GM10847 (cell line): ENCODE data around the gene ITPRIPL1.

Source experiments
- POLR2A ChIP-seq: IDR thresholded peaks from 2 replicates; pipeline ENCODE4 v1.6.1; 2011; ENCODE audit not compliant: insufficient read length; ENCODE audit errors: extremely low read depth

The ITPRIPL1 gene

DNA sequence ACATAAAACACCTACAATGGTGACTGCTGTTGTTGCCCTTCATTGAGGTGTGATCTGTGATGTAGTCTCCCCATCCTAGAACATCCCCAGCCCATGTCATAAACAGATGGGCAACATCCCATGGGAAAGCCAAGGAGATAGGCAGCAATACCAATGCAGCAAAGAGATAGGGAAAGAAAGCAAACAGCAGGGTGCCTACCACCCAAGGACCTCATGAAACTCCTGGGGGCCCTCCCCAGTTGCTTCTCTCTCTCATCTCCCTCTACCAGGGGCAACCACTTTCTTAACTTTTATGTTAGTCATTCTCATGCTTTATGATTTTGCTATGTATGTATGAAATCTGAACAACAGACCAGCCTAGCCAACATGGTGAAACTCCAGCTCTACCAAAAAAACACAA, 8.1 kb upstream of the ITPRIPL1 start:
- no peak for TF ChIP-seq POLR2A

- TF ChIP-seq POLR2A = no peak
These were observed 7.5 kb upstream of the ITPRIPL1 start for GRCh38 chr2:96317584-96317997.

DNA sequence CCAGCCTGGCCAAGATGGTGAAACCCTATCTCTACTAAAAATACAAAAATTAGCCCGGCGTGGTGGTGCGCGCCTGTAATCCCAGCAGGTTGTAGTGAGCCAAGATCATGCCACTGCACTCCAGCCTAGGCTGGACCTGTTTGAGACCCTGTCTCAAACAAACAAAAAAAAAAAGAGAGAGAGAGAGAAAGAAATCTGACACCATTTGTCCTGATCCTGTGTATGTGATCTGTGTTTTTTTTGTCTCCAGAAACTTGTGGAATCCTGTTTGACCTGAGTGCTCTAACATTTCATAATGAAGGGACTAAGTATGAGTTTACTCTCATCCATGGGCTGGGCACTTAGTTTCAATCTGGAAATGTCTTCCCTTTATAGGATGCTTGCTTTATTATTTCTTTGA, 6.4 kb upstream of the ITPRIPL1 start:
- no peak for TF ChIP-seq POLR2A

- no peak for TF ChIP-seq POLR2A
These were observed 5.7 kb upstream of the ITPRIPL1 start for GRCh38 chr2:96319396-96319795.

GRCh38 chr2:96320326-96320725, 4.8 kb upstream of the ITPRIPL1 start:
- no peak for TF ChIP-seq POLR2A

GRCh38 chr2:96320728-96321622, 4.1 kb upstream of the ITPRIPL1 start:
- TF ChIP-seq POLR2A = no peak

DNA sequence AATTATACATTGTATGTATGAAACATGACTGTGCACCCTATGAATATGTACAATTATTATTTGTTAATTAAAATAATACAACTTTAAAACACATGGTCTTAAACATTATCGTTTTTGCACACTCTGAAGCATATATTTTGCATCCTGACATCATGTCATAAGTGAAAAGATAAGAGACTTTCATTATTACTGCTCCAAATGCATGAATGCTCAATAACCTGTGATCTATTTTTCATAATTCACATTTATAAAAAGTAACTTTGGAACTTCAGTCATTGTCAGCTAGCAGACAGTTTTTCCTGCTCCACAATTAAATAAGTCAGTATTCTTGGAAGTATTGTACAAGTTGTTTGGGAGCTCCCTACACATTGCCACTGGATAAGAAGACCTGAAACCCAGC, 1.3 kb upstream of the ITPRIPL1 start:
- no peak for TF ChIP-seq POLR2A

- no peak for TF ChIP-seq POLR2A
These were observed 436 bp upstream of the ITPRIPL1 start for GRCh38 chr2:96324721-96325040.

DNA sequence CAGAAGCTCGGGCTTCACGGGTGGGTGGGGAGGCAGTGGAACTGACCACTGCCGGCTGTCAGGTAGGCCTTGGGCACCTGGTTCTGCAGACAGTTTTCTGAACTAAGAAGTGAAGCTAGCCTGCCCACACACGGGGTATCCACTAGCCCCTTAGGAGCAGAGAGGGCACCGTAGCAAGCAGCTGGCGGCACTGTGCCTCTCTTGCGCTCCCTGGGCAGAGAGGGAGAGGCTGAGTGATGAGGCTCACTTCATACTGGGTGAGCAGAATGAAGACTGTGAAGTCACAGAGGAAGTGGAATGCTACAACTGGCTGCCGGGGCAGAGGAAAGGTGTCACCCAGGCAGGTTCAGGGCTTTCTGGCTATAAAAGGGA, 753 bp downstream of the ITPRIPL1 start:
- TF ChIP-seq POLR2A = peak; percentile 37

DNA sequence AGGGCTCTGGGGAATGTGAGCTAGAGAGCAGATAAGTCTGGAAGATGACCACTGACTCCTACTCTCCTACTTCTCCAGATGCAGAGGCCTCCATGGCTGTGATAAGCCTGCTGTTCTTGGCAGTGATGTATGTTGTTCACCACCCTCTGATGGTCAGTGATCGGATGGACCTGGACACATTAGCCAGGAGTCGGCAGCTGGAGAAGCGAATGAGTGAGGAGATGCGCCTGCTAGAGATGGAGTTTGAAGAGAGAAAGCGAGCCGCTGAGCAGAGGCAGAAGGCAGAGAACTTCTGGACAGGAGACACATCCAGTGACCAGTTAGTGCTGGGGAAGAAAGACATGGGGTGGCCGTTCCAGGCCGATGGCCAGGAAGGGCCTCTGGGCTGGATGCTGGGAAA, 1.4 kb downstream of the ITPRIPL1 start:
- TF ChIP-seq POLR2A = no peak

- no peak for TF ChIP-seq POLR2A
These were observed 2.1 kb downstream of the ITPRIPL1 start for GRCh38 chr2:96326990-96327820.

GRCh38 chr2:96329456-96329855, 4.3 kb downstream of the ITPRIPL1 start:
- TF ChIP-seq POLR2A = no peak

GRCh38 chr2:96329874-96330273, 4.8 kb downstream of the ITPRIPL1 start:
- TF ChIP-seq POLR2A = no peak

DNA sequence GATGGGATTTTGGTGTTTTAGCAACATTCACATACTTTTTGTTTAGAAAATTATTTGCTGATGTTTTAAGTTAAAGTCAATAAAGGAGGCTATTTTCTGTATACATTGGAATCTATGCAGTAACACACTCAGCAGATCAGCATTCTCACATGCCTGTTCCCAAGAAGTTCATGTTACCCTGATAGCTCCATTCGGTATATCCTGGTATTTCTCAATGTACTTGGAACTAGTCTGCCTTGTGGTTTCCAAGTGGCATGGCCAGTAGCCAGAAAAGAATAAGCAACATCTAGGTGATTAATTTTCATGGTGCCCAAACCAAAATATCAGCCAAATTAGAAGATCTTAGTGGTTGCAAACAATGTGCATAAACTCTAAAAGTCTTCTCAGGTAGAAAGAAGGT, 5.3 kb downstream of the ITPRIPL1 start:
- TF ChIP-seq POLR2A = no peak

DNA sequence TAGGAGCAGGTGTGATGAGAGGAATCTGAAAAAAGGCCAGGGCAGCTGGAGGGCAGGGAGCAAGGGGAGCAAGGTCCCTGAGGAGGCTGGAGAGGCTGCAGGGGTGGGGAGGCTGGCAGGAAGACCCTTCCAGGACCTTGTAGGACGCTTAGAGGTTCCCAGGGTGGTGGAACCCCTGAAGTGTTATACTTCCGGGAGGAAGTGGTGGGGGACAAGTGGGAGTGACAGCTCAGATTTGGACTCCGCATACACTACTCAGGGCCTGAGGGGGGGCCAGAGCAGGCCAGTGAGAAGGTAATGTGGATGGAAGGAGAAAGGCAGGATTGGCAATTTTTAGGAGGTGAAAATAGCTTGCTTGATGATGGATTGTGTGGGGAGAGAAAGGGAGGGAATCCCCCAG, 8.6 kb downstream of the ITPRIPL1 start:
- TF ChIP-seq POLR2A = no peak

GRCh38 chr2:96336104-96336775, 11.1 kb downstream of the ITPRIPL1 start:
- TF ChIP-seq POLR2A = peak; percentile 64

DNA sequence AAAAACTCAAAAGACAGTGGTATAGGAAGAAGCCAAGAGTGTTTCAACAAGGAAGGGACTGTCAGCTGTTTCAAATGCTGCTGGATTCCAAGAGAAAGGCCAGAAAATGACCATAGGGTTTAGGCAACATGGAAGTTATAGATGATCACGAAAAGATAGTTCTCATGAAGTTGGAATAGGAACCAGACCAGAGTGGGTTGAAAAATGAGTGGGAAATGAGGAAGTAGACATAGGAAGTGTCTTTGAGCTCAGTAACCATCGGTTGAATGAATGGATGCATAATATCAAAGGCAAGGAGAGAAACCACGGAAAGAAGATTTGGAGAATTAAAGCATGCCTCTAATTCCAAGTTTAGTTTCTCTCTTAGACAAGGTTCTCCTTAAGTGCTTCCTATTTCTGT, 11.8 kb downstream of the ITPRIPL1 start:
- TF ChIP-seq POLR2A = no peak
